Sciatic nerve (tissue), 2 donors: Measurements from ENCODE around the gene PPOX. TPM values are rescaled to one million over a fixed set of nuclear protein-coding genes. Genes with fewer than 3 reads are reported as not detected.

ENCODE experiments used
- ATAC-seq: fragments of 200-7000 bp; cut with Tn5 transposase; one replicate; pipeline ENCODE4 v1.9.1; 2020; ENCODE audit warnings: mild to moderate bottlenecking, moderate library complexity
- DNase-seq: peaks from one replicate; pipeline ENCODE4 v3.0.0-alpha.2; 2020; ENCODE audit warnings: low spot score
- intact Hi-C: fragments of 100-400 bp; cut with DNase I; formaldehyde crosslinking; loops from one replicate; pipeline ENCODE4 v1.14.2; 2022
- total RNA-seq: library from RNA; stranded (reverse); fragmentation: NEBNext Ultra II Directional; extraction: Animal tissue kit (Norgen Biotek cat#: 25700); gene quantifications from one replicate; pipeline ENCODE4 v1.2.1, GENCODE V29; 2021
- donor health status: DM: no; HTN: no; CAD: no.
- donor health status: DM: no; HTN: no; CAD: no.

Gene PPOX
- total RNA-seq, 1 donor from 2014 or later, result 25.0 TPM

GRCh38 chr1:161207173-161207572 is 40.9 kb downstream of the PPOX start:
- no peak for ATAC-seq
- intact Hi-C loops, result no loop called here
- DNase-seq, result no peak

GRCh38 chr1:161209790-161210409 is 43.7 kb downstream of the PPOX start:
- peak; percentile 81 for ATAC-seq
- intact Hi-C loops, result no loop called here
- peak; percentile 84 for DNase-seq

GRCh38 chr1:161214369-161214768 is 48.1 kb downstream of the PPOX start:
- ATAC-seq (no peak), DNase-seq (no peak)
- intact Hi-C loops, result no loop called here

- intact Hi-C loops, result no loop called here
- DNase-seq, result peak; percentile 75
- ATAC-seq, result peak; percentile 61
Observed at GRCh38 chr1:161215076-161215475, 48.9 kb downstream of the PPOX start, which contains the start of gene FCER1G. FCER1G (plus strand) TSS chr1:161215295; CDS start chr1:161215322, 27 bp downstream.

- intact Hi-C loops, result no loop called here
- ATAC-seq, result peak; percentile 72
Observed at GRCh38 chr1:161216945-161217712, 50.9 kb downstream of the PPOX start.

GRCh38 chr1:161217831-161218230 is 51.6 kb downstream of the PPOX start:
- ATAC-seq, result peak; percentile 12
- intact Hi-C loops, result no loop called here
- DNase-seq, result no peak

More at GRCh38 chr1:161216945-161217712, 50.9 kb downstream of the PPOX start:
- no peak for DNase-seq

- no peak for DNase-seq
- no peak for ATAC-seq
- intact Hi-C loops, result no loop called here
Observed at GRCh38 chr1:161218301-161219077, 52.3 kb downstream of the PPOX start.

GRCh38 chr1:161219078-161219892 is 53.1 kb downstream of the PPOX start:
- DNase-seq (no peak), ATAC-seq (no peak)
- intact Hi-C loops, result no loop called here

GRCh38 chr1:161220002-161220401 is 53.8 kb downstream of the PPOX start:
- intact Hi-C loops, result no loop called here
- ATAC-seq (no peak), DNase-seq (no peak)

Other genes starting within 250 kb of the PPOX start
- gene ITLN2, start 211.6 kb upstream of the PPOX start, total RNA-seq, result not detected
- 20.3 TPM for gene F11R, start 145.3 kb upstream of the PPOX start, total RNA-seq
- 13.1 TPM for gene TSTD1, start 127.5 kb upstream of the PPOX start, total RNA-seq
- 58.0 TPM for gene USF1, start 120.4 kb upstream of the PPOX start, total RNA-seq
- gene ARHGAP30, start 96.5 kb upstream of the PPOX start, total RNA-seq, result 13.7 TPM
- 0.09 TPM for gene NECTIN4, start 76.9 kb upstream of the PPOX start, total RNA-seq
- 6.6 TPM for gene KLHDC9, start 68.1 kb upstream of the PPOX start, total RNA-seq
- 57.0 TPM for gene PFDN2, start 48.4 kb upstream of the PPOX start, total RNA-seq
- gene NIT1, start 48.3 kb upstream of the PPOX start, total RNA-seq, result 38.0 TPM
- gene DEDD, start 33.8 kb upstream of the PPOX start, total RNA-seq, result 34.3 TPM
- 70.4 TPM for gene UFC1, start 12.4 kb upstream of the PPOX start, total RNA-seq
- gene USP21, start 6.9 kb upstream of the PPOX start, total RNA-seq, result 23.5 TPM
- 21.0 TPM for gene B4GALT3, start 11.1 kb downstream of the PPOX start, total RNA-seq
- 75.9 TPM for gene ADAMTS4, start 32.6 kb downstream of the PPOX start, total RNA-seq
- gene NDUFS2, start 35.9 kb downstream of the PPOX start, total RNA-seq, result 76.5 TPM
- 43.9 TPM for gene FCER1G, start 48.9 kb downstream of the PPOX start, total RNA-seq
- gene APOA2, start 57.2 kb downstream of the PPOX start, total RNA-seq, result not detected
- 11.0 TPM for gene TOMM40L, start 59.6 kb downstream of the PPOX start, total RNA-seq
- gene NR1I3, start 71.8 kb downstream of the PPOX start, total RNA-seq, result not detected
- gene PCP4L1, start 92.3 kb downstream of the PPOX start, total RNA-seq, result 0.89 TPM
- 4,832 TPM for gene MPZ, start 143.5 kb downstream of the PPOX start, total RNA-seq
- 124 TPM for gene SDHC, start 148.0 kb downstream of the PPOX start, total RNA-seq
- gene CFAP126, start 201.4 kb downstream of the PPOX start, total RNA-seq, result 0.49 TPM